Measurements from ENCODE around the gene BRIP1. TPM values are rescaled to one million over a fixed set of nuclear protein-coding genes. Genes with fewer than 3 reads are reported as not detected.

BRIP1 gene
- polyA plus RNA-seq, 1 of the 3 experiments (the other 2 are of a cell fraction), result 2.0 TPM

DNA sequence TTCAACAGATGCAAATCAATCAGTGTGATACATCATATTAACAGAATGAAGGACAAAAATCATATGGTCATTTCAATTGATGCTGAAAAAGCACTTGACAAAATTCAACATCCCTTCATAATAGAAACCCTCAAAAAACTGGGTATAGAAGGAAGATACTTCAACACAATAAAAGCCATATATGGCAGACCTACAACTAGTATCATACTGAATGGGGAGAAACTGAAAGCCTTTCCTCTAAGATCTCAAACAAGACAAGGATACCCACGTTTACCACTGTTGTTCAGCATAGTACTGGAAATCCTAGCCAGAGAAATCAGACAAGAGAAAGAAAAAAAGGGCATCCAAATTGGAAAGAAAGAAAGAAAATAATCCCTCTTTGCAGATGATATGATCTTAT, 225.2 kb downstream of the BRIP1 start (continued):
- TF ChIP-seq EP300 (IDR thresholded peaks at IDR 0.05; ENCODE audit: borderline replicate concordance in 1 of 2, low read depth in 1 of 2, low read length in 1 of 2) (no peak), SIN3A (IDR thresholded peaks at IDR 0.05; ENCODE audit: borderline replicate concordance, low read depth, low read length) (no peak), RFX5 (IDR thresholded peaks at IDR 0.05; ENCODE audit: low read length) (no peak), ELF1 (IDR thresholded peaks at IDR 0.05) (no peak), MXI1 (IDR thresholded peaks at IDR 0.05; ENCODE audit: low read depth, low read length) (no peak), RCOR1 (IDR thresholded peaks at IDR 0.05; ENCODE audit: low read length) (no peak), CHD2 (IDR thresholded peaks at IDR 0.05; ENCODE audit: low read length, partially characterized antibody) (no peak)
- TF ChIP-seq, protein P1, sequence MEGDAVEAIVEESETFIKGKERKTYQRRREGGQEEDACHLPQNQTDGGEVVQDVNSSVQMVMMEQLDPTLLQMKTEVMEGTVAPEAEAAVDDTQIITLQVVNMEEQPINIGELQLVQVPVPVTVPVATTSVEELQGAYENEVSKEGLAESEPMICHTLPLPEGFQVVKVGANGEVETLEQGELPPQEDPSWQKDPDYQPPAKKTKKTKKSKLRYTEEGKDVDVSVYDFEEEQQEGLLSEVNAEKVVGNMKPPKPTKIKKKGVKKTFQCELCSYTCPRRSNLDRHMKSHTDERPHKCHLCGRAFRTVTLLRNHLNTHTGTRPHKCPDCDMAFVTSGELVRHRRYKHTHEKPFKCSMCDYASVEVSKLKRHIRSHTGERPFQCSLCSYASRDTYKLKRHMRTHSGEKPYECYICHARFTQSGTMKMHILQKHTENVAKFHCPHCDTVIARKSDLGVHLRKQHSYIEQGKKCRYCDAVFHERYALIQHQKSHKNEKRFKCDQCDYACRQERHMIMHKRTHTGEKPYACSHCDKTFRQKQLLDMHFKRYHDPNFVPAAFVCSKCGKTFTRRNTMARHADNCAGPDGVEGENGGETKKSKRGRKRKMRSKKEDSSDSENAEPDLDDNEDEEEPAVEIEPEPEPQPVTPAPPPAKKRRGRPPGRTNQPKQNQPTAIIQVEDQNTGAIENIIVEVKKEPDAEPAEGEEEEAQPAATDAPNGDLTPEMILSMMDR (IDR thresholded peaks at IDR 0.05), result no peak

GRCh38 chr17:61635913-61636432, 227.4 kb downstream of the BRIP1 start:
- no peak overlapping the region for H3K4me2 ChIP-seq
- no peak overlapping the region for H3K27ac ChIP-seq (ENCODE audit: low read depth in 2 of 2, low read length in 1 of 2)
- no peaks in the 10 kb centered on the region for H3K4me1 ChIP-seq (ENCODE audit: control insufficient read depth in 1 of 2, insufficient read depth in 2 of 2, low read depth in 1 of 2, low read length in 1 of 2)
- POLR2A ChIA-PET, result no interaction called here
- H3K27me3 ChIP-seq (ENCODE audit: insufficient read depth), result no peaks in the 10 kb centered on the region
- H3K4me3 ChIP-seq (ENCODE audit: low read depth in 2 of 2, low read length in 1 of 2), result no peak overlapping the region
- H3K9me3 ChIP-seq, result peaks cover 5% of the 10 kb centered on the region
- no peaks in the 10 kb centered on the region for H4K20me1 ChIP-seq (ENCODE audit: insufficient read depth)
- no peaks in the 10 kb centered on the region for H3K79me2 ChIP-seq (ENCODE audit: insufficient read depth)
- TF ChIP-seq, protein P2, sequence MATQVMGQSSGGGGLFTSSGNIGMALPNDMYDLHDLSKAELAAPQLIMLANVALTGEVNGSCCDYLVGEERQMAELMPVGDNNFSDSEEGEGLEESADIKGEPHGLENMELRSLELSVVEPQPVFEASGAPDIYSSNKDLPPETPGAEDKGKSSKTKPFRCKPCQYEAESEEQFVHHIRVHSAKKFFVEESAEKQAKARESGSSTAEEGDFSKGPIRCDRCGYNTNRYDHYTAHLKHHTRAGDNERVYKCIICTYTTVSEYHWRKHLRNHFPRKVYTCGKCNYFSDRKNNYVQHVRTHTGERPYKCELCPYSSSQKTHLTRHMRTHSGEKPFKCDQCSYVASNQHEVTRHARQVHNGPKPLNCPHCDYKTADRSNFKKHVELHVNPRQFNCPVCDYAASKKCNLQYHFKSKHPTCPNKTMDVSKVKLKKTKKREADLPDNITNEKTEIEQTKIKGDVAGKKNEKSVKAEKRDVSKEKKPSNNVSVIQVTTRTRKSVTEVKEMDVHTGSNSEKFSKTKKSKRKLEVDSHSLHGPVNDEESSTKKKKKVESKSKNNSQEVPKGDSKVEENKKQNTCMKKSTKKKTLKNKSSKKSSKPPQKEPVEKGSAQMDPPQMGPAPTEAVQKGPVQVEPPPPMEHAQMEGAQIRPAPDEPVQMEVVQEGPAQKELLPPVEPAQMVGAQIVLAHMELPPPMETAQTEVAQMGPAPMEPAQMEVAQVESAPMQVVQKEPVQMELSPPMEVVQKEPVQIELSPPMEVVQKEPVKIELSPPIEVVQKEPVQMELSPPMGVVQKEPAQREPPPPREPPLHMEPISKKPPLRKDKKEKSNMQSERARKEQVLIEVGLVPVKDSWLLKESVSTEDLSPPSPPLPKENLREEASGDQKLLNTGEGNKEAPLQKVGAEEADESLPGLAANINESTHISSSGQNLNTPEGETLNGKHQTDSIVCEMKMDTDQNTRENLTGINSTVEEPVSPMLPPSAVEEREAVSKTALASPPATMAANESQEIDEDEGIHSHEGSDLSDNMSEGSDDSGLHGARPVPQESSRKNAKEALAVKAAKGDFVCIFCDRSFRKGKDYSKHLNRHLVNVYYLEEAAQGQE (IDR thresholded peaks at IDR 0.05; ENCODE audit: low read depth, low read length), result no peak
- TF ChIP-seq POLR2AphosphoS5 (IDR thresholded peaks at IDR 0.05; ENCODE audit: low read depth, low read length) (no peak), SMC3 (IDR thresholded peaks at IDR 0.05; ENCODE audit: low read depth, low read length) (peak; percentile 95), ZBTB33 (IDR thresholded peaks at IDR 0.05; ENCODE audit: borderline replicate concordance, low read depth) (no peak), RAD21 (IDR thresholded peaks at IDR 0.05; ENCODE audit: low read length) (peak; percentile 97)
- TF ChIP-seq, protein P1 (IDR thresholded peaks at IDR 0.05), result peak; percentile 93
- peak; percentile 28 for DNase-seq
- H3K36me3 ChIP-seq (replicated peaks in 1 of 2; ENCODE audit: control insufficient read depth in 1 of 2, insufficient read depth in 2 of 2, low read length in 1 of 2), result no peaks in the 10 kb centered on the region
- H3K9ac ChIP-seq, result no peak overlapping the region
- no peak overlapping the region; the same call in 1 of the 2 replicates for H2AFZ ChIP-seq (ENCODE audit: low read depth)
- H3K9me2 ChIP-seq, result no peaks in the 10 kb centered on the region
- peaks cover 3% of the 10 kb centered on the region for H3F3A ChIP-seq (replicated peaks; ENCODE audit: insufficient read depth)
- CTCF ChIA-PET, result interaction anchor here (0.7 to 2.4 kb wide), 23 partner anchors 8 to 474 kb away, joined by 3 to 23 read pairs (median 3); partner anchors contain the start of gene BRIP1
- 7% methylated on average over 3 of the region's 3 CpGs for WGBS (ENCODE audit: low lambda C conversion rate)

All from SK-N-SH (cell line).